Mesenchymal stem cell (in vitro differentiated cells and primary cell): ENCODE results near the gene STARD3.
A peak's percentile ranks its signal among the peaks of the same experiment; 100 is the strongest.

Experiments used
- DNase-seq: peaks from one replicate; pipeline ENCODE4 v3.0.0-alpha.2; 2013
- H2AFZ ChIP-seq: one replicate; pipeline ENCODE4 v1.6.1; 2013; ENCODE audit warnings: low read depth, mild to moderate bottlenecking, control low read depth, inconsistent platforms, low read length, moderate library complexity
- H2AK5ac ChIP-seq: 2 replicates; pipeline ENCODE4 v1.6.1; 2013; ENCODE audit warnings: low read length, moderate library complexity, mild to moderate bottlenecking, inconsistent platforms; ENCODE audit not compliant: severe bottlenecking
- H2BK120ac ChIP-seq: one replicate; pipeline ENCODE4 v1.6.1; 2013; ENCODE audit warnings: low read depth, mild to moderate bottlenecking, inconsistent platforms, low read length, moderate library complexity
- H2BK12ac ChIP-seq, 2 experiments: one replicate each; pipeline ENCODE4 v1.6.1; 2013; ENCODE audit warnings: inconsistent platforms in 2 of 2, low read length in 2 of 2, mild to moderate bottlenecking in 2 of 2, moderate library complexity in 2 of 2, control low read depth in 1 of 2
- H2BK15ac ChIP-seq: one replicate; pipeline ENCODE4 v1.6.1; 2013; ENCODE audit warnings: mild to moderate bottlenecking, low read depth, inconsistent platforms; ENCODE audit not compliant: poor library complexity, severe bottlenecking
- H2BK5ac ChIP-seq: 2 replicates; pipeline ENCODE4 v1.6.1; 2013; ENCODE audit warnings: low read depth, mild to moderate bottlenecking, low read length, control low read depth, inconsistent platforms; ENCODE audit not compliant: poor library complexity, severe bottlenecking
- H3K14ac ChIP-seq, 2 experiments: one replicate each; pipeline ENCODE4 v1.6.1; 2013; ENCODE audit warnings: inconsistent platforms in 2 of 2, low read length in 2 of 2, control low read depth in 1 of 2, mild to moderate bottlenecking in 1 of 2, moderate library complexity in 1 of 2
- H3K18ac ChIP-seq, 2 experiments: one replicate each; pipeline ENCODE4 v1.6.1; 2013; ENCODE audit warnings: inconsistent platforms in 2 of 2, low read length in 2 of 2, control low read depth in 1 of 2, low read depth in 1 of 2, mild to moderate bottlenecking in 1 of 2
- H3K23ac ChIP-seq, 2 experiments: one replicate each; pipeline ENCODE4 v1.6.1; 2013; ENCODE audit warnings: inconsistent platforms in 2 of 2, low read length in 2 of 2, mild to moderate bottlenecking in 2 of 2, moderate library complexity in 2 of 2, control low read depth in 1 of 2
- H3K27ac ChIP-seq: 2 replicates; pipeline ENCODE4 v1.5.1; 2013; ENCODE audit warnings: mild to moderate bottlenecking, moderate library complexity, low read length, control low read depth, inconsistent platforms; ENCODE audit not compliant: poor library complexity, severe bottlenecking
- H3K27me3 ChIP-seq, 2 experiments: 2 replicates each; pipeline versions ENCODE4 v1.6.1 to v1.7.0; 2013; ENCODE audit warnings: low read length in 2 of 2, mild to moderate bottlenecking in 2 of 2, moderate library complexity in 2 of 2, control low read depth in 1 of 2, inconsistent platforms in 1 of 2; ENCODE audit not compliant: control insufficient read depth in 1 of 2, insufficient read depth in 1 of 2
- H3K36me3 ChIP-seq, 2 experiments: 2 replicates each; pipeline versions ENCODE4 v1.6.1 to v1.7.0; 2013; ENCODE audit warnings: low read length in 2 of 2, control low read depth in 1 of 2, inconsistent platforms in 1 of 2, low read depth in 1 of 2, mild to moderate bottlenecking in 1 of 2; ENCODE audit not compliant: insufficient read depth in 2 of 2, control insufficient read depth in 1 of 2
- H3K4ac ChIP-seq, 2 experiments: one replicate each; pipeline ENCODE4 v1.6.1; 2013; ENCODE audit warnings: inconsistent platforms in 2 of 2, low read length in 2 of 2, mild to moderate bottlenecking in 2 of 2, moderate library complexity in 2 of 2, control low read depth in 1 of 2, low read depth in 1 of 2
- H3K4me1 ChIP-seq: 2 replicates; pipeline ENCODE4 v1.6.1; 2013; ENCODE audit warnings: low read depth, low read length, control low read depth; ENCODE audit not compliant: control insufficient read depth, insufficient read depth
- H3K4me2 ChIP-seq: 2 replicates; pipeline ENCODE4 v1.6.1; 2013; ENCODE audit warnings: low read length, mild to moderate bottlenecking, inconsistent platforms; ENCODE audit not compliant: poor library complexity, severe bottlenecking
- H3K4me3 ChIP-seq, 2 experiments: 2 replicates each; pipeline versions ENCODE4 v1.5.1 to v1.7.0; 2013; ENCODE audit warnings: low read length in 2 of 2, mild to moderate bottlenecking in 2 of 2, control low read depth in 1 of 2, low read depth in 1 of 2; ENCODE audit not compliant: insufficient read depth in 1 of 2
- H3K79me1 ChIP-seq: replicated peaks from 2 replicates; pipeline ENCODE4 v1.6.1; 2013; ENCODE audit warnings: mild to moderate bottlenecking, control low read depth, low read length, inconsistent platforms; ENCODE audit not compliant: poor library complexity, severe bottlenecking
- H3K9ac ChIP-seq: 2 replicates; pipeline ENCODE4 v1.7.0; 2013; ENCODE audit warnings: mild to moderate bottlenecking, low read length, moderate library complexity
- H3K9me3 ChIP-seq: 2 replicates; pipeline ENCODE4 v1.7.0; 2013; ENCODE audit warnings: mild to moderate bottlenecking, low read length; ENCODE audit not compliant: control insufficient read depth
- H4K8ac ChIP-seq: one replicate; pipeline ENCODE4 v1.6.1; 2013; ENCODE audit warnings: inconsistent platforms, mild to moderate bottlenecking, low read length, moderate library complexity
- H4K91ac ChIP-seq: one replicate; pipeline ENCODE4 v1.6.1; 2013; ENCODE audit warnings: mild to moderate bottlenecking, low read length, inconsistent platforms
- WGBS: methylation state at CpG from one replicate; pipeline ENCODE4 v1.1.7; 2013; ENCODE audit warnings: mixed read lengths; 5-methylcytosine and 5-hydroxymethylcytosine counted together

STARD3 gene

GRCh38 chr17:39704821-39705551 lies 68.0 kb downstream of the STARD3 start:
- no peak overlapping the region for H2BK5ac ChIP-seq
- H3K18ac ChIP-seq = no peak overlapping the region
- H2BK15ac ChIP-seq = no peak overlapping the region
- no peaks in the 10 kb centered on the region for H3K9me3 ChIP-seq
- peak overlapping the region in 1 of 2 experiments; percentile 33 for H2BK12ac ChIP-seq
- peaks cover 66% of the 10 kb centered on the region for H3K79me1 ChIP-seq
- peak overlapping the region; percentile 74 for H4K91ac ChIP-seq
- H3K14ac ChIP-seq = no peak overlapping the region
- no peaks in the 10 kb centered on the region for H3K27me3 ChIP-seq
- peak; percentile 34 for DNase-seq
- no peak overlapping the region for H2BK120ac ChIP-seq
- no peak overlapping the region for H3K4me2 ChIP-seq
- no peak overlapping the region for H3K9ac ChIP-seq
- no peak overlapping the region for H2AFZ ChIP-seq
- no peak overlapping the region for H3K23ac ChIP-seq
- no peak overlapping the region for H2AK5ac ChIP-seq
- H3K4me1 ChIP-seq = peaks cover 35% of the 10 kb centered on the region
- no peak overlapping the region for H3K4me3 ChIP-seq
- WGBS = 80% methylated on average over 10 of the region's 11 CpGs
- H4K8ac ChIP-seq = peak overlapping the region; percentile 47
- H3K4ac ChIP-seq = no peak overlapping the region
- H3K36me3 ChIP-seq = peaks cover 29 to 64% of the 10 kb centered on the region in 2 experiments
- H3K27ac ChIP-seq = no peak overlapping the region

GRCh38 chr17:39705786-39706348 lies 68.9 kb downstream of the STARD3 start:
- no peak overlapping the region for H2AK5ac ChIP-seq
- no peak overlapping the region for H2BK12ac ChIP-seq
- peaks cover 35% of the 10 kb centered on the region for H3K4me1 ChIP-seq
- no peak overlapping the region for H3K9ac ChIP-seq
- no peak overlapping the region for H2AFZ ChIP-seq
- H4K91ac ChIP-seq = no peak overlapping the region
- no peak overlapping the region for H2BK120ac ChIP-seq
- H3K9me3 ChIP-seq = no peaks in the 10 kb centered on the region
- no peak overlapping the region for H3K4me3 ChIP-seq
- no peak overlapping the region for H2BK15ac ChIP-seq
- no peak overlapping the region for H3K18ac ChIP-seq
- no peak overlapping the region for H3K14ac ChIP-seq
- H3K27me3 ChIP-seq = no peaks in the 10 kb centered on the region
- H2BK5ac ChIP-seq = no peak overlapping the region
- DNase-seq = no peak
- WGBS = 95% methylated on average over 12 of the region's 12 CpGs
- peaks cover 36 to 72% of the 10 kb centered on the region in 2 experiments for H3K36me3 ChIP-seq
- H3K27ac ChIP-seq = no peak overlapping the region
- H3K23ac ChIP-seq = no peak overlapping the region
- H3K79me1 ChIP-seq = peaks cover 67% of the 10 kb centered on the region
- H3K4ac ChIP-seq = no peak overlapping the region
- H3K4me2 ChIP-seq = no peak overlapping the region
- no peak overlapping the region for H4K8ac ChIP-seq

- H2BK5ac ChIP-seq = no peak overlapping the region
- H3K36me3 ChIP-seq = peaks cover 37 to 77% of the 10 kb centered on the region in 2 experiments
- no peak overlapping the region for H4K8ac ChIP-seq
- peaks cover 62% of the 10 kb centered on the region for H3K79me1 ChIP-seq
- H3K4ac ChIP-seq = no peak overlapping the region
- H3K18ac ChIP-seq = no peak overlapping the region
- H3K4me3 ChIP-seq = no peak overlapping the region
- H2BK12ac ChIP-seq = no peak overlapping the region
- WGBS = 92% methylated on average over 8 of the region's 8 CpGs
- no peak overlapping the region for H2AFZ ChIP-seq
- H3K4me2 ChIP-seq = no peak overlapping the region
- DNase-seq = no peak
- no peak overlapping the region for H2AK5ac ChIP-seq
- no peak overlapping the region for H4K91ac ChIP-seq
- no peak overlapping the region for H2BK15ac ChIP-seq
- H3K9me3 ChIP-seq = no peaks in the 10 kb centered on the region
- H2BK120ac ChIP-seq = no peak overlapping the region
- no peak overlapping the region for H3K14ac ChIP-seq
- H3K27me3 ChIP-seq = no peaks in the 10 kb centered on the region
- no peak overlapping the region for H3K27ac ChIP-seq
- H3K4me1 ChIP-seq = peaks cover 30% of the 10 kb centered on the region
- H3K9ac ChIP-seq = no peak overlapping the region
- H3K23ac ChIP-seq = no peak overlapping the region
These were observed 69.4 kb downstream of the STARD3 start for GRCh38 chr17:39706383-39706782.

- Histone ChIP-seq H2BK120ac (no peak overlapping the region), H2AK5ac (no peak overlapping the region), H3K27me3 (no peaks in the 10 kb centered on the region), H4K91ac (no peak overlapping the region), H3K14ac (no peak overlapping the region), H3K23ac (no peak overlapping the region), H3K4ac (no peak overlapping the region), H3K9me3 (no peaks in the 10 kb centered on the region), H3K4me3 (peak overlapping the region in 1 of 2 experiments; percentile 31), H2BK5ac (no peak overlapping the region), H2BK15ac (no peak overlapping the region), H3K18ac (no peak overlapping the region), H3K79me1 (peaks cover 62% of the 10 kb centered on the region), H2AFZ (no peak overlapping the region), H4K8ac (no peak overlapping the region), H3K36me3 (peaks cover 42 to 82% of the 10 kb centered on the region in 2 experiments), H3K4me1 (peaks cover 25% of the 10 kb centered on the region), H3K4me2 (no peak overlapping the region), H3K27ac (no peak overlapping the region), H3K9ac (no peak overlapping the region), H2BK12ac (no peak overlapping the region)
- DNase-seq = no peak
- 96% methylated on average over 7 of the region's 7 CpGs for WGBS
These were observed 70.0 kb downstream of the STARD3 start for GRCh38 chr17:39706921-39707337.
